Stimulated activated CD4-positive, alpha-beta T cell treated with anti-CD3 and anti-CD28 coated beads, Interleukin-4, amount 100 ng/mL, for 4 hours (primary cell): ENCODE data around the gene ZNF436.

Experiments used
- DNase-seq, 2 experiments: peaks; one replicate each; pipeline ENCODE4 v3.0.0-alpha.2; 2020

Gene ZNF436

DNA sequence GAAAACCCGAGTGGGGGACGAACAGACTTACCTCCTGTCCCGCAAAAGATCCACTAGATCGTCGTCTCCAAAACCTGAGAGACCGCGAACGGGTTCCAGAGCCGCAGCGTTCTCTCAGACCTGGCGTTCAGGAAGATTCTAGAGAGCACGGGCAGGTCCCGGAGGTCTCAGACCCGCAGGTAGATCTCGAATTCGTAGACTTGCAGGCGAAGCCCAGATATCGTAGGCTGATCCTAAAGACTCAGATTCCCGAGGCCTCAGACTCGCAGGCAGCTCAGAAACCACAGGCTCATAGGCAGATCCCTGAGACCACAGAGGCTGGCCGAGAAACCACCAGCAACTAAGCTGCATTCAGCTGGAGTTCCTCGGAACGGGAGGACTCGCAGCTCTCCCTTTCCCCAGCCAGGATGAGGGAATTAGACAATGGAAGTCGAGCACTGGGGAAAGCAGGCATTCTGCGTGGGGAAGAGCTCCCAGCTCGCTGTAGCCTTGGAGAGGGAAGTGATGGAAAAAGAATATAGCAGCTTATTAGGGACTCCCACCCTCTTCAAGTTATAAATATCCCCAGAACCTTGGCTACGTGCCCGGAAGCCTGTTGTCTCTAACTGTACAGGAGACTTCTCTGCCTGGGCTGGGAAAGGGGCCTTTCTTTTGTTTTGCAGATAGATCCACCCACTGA is at the start of gene ZNF436:
Gene ZNF436, minus strand, starts transcription at position 502 of the 679 bp plus-strand sequence. CDS start 1,831 bp downstream, outside the sequence.
- DNase-seq = peak; percentile 17 to 24

- no peak for DNase-seq
Observed at GRCh38 chr1:23419180-23419579, 49.5 kb upstream of the ZNF436 start.

DNA sequence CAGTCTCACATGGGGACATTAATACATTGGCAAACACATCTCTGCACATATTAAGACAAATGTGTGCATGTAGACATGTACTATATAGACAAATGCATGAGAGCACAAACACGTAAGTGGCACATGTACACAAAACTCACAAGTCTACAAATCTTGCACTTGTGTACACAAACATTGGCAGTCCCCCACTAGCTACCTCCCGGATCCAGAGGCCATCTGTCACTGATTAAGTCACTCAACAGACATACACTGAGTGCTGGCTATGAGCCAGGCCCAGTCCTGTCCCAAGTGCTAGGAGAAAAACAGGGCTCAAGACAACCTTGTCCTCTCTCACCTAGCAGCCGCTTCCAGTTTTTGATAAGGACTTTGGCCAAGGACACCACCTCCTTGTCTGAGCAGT is 47.9 kb upstream of the ZNF436 start:
- DNase-seq = no peak

DNA sequence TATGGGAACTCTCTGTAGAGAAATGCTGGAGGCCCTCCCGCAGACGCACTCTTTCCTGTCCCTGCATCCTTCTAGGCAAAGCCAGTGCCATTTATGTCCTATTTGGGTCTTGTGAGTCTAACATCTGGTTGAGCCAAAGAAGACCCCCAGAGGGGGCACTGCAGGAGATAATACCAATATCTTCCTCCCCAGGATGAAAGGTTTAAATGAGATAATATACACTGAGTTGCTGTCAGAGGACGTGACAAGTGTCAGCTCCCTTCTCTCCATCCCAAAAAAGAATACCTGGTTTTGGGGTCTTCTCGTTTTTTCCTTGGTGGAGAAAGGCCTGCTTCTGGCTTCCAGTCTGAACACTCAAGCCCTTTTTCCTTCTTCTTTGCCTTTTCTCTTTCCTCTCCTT is 47.3 kb upstream of the ZNF436 start:
- DNase-seq = no peak

DNA sequence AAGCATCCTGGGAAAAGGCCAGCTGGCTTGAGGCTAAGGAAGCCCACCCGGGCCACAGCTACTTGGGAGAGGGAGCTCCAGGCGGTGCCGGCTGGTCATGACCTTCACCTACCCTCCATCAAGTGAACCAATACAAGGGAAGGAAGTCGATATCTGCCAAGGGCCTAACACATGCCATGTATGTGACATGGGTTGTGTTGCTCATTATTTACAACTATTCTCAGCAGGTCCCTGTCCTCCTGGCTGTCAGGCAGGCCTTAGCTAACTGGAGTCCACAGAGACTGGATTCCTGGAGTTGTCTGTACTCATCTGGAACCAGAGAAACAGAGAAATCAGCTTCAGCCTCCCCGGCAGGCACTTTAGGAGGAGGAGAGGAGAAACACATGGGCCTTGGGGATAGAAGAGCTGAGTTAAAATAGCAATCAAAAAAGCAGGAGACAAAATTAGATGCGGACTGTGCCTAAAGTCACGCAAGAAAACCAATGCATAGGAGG is 39.2 kb upstream of the ZNF436 start:
- DNase-seq = no peak

DNA sequence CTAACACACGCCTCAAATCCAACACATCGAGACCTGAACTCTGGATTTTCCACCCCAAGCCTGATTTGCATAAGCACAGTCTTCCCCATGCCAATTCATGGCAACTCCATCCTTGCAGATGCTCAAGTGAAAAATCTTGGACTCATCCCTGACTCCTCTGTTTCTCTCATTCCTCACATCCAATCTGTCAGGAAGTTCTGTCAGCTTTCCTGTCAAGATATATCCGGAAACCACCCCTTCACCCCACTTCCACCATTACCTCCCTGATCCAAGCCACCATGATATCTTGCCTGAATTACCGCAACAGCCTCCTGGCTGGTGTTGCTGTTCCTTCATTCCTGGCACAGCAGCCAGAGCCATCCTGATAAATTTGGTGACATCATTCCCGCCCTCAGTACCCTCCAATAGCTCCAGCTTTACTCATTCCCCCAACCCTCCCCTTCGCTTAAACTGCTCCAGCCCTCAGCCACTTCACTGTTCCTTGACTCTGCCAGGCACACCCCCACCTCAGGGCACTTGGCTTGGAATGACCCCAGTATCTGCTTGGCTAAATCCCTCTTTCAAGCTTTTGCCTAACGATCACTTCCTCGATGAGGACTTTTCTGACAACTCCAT is 37.5 kb upstream of the ZNF436 start:
- DNase-seq = no peak

DNA sequence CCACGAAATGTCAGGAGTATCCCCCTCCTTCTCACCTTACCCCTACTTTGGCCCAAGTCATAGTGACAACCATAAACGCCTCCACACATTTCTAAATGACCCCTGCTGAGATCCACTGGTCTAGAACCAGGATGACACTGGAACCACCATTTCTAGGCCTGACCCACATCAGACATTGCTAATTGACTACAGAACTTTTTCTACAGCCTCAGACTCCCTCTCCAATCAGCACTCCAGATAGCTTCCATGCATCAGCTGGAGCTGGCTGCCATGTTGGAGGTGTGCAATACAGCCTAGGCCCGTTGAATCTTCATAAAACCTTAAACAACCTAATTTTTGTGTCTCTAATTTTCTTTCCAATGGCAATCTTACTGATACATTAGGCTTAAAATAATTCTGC is 36.3 kb upstream of the ZNF436 start:
- no peak for DNase-seq

- DNase-seq = peak; percentile 76 to 83
Observed at GRCh38 chr1:23403735-23404486, 34.3 kb upstream of the ZNF436 start.

DNA sequence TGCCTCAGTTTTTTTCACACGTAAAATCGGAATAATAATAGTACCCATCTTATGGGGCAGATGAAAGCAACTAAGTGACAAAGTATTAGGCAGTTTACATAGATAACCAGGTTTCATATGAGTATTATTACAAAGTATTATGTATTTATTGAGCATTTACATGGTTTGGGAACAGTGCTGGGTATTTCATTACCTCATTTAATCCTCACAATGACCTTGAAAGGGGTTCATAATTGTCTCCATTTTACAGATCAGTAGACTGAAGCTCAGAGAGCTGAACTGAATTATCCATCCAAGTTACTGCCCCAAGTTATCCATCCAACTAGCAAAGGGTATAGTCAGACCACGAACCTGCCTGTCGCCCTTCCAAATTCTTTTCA is 33.7 kb upstream of the ZNF436 start:
- DNase-seq = no peak

DNA sequence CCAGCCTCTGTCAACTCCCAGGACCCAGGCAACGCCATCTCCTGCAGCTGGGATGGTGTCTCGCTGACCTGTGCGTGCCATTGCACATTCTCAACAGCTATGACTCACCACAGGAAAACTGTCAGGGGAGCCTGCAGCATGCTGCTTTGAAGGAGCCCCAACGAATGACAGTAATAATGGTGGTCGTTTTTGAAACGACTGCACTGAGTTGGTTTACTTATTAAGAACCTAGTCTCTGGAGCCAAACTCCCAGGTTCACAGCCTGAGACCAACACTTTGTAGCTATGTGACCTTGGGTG is 33.4 kb upstream of the ZNF436 start:
- DNase-seq = no peak

GRCh38 chr1:23402286-23403037 is 32.8 kb upstream of the ZNF436 start:
- DNase-seq = no peak

DNA sequence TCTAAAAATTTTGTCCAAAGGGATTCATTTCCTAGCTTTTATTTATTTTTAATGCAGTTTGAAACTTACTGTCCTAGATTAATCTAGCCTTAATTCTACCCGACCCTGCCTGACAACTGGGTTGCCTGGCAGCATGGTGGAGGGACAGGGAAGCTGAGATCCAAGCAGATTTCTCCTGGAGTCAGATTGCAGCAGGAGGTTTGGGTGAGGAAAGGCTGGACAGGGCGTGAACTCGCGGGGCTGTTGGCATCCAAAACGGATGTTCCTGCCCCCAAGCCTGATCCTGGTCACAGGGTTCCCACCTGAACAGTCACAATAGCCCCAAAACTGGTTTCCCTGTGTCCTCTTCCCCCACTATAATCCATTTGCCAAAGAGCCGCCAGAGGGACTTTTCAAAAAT is 31.7 kb upstream of the ZNF436 start:
- DNase-seq = no peak

DNA sequence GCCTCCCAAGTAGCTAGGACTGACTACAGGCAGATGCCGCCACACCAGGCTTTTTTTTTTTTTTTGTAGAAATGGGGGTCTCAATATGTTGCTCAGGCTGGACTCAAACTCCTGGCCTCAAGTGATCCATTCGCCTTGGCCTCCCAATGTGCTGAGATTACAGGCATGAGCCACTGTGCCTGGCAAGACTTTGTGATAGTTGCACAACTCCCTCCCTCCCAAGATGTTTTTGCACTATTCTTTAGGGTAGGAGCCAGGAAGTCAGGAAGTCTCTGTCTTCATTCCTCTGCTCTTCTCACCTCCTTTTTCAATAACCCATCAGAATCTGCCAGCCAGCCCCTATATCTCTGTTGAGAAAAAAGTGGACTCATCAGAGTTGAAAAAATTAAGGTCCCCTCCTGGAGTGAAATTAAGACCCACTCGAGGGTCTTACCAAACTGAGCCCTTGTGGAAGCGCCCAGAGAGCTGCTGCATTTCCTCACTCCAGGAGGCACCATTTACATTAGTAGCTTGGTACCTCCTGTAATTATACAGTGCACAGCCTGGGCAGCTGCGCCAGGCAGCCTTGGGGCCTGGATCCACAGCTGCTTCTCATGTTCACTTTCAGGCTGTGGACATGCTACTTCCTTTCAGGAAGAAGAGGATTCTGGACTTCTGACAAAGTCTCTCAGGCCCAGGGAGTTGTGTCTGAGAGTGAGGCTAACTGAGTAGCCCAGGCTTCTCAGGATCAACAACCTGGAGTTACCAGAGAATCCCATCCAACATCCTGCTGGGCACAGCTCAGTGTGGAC is 30.9 kb upstream of the ZNF436 start:
- DNase-seq = no peak

DNA sequence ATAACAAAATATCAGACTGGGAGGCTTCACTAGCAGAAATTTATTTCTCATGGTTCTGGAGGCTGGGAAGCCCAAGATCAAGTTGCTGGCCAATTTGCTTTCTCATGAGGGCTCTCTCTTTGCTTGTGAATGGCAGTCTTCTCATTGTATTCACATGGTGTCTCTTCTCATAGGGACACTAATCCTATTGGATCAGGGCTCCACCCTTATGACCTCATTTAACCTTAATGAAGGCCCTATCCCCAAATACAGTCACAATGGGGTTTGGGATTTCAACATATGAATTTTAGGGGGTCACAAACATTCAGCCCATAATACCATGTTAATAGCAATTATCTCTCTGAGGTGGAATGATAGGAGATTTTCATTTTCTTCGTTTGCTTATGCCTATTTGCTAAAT is 29.6 kb upstream of the ZNF436 start:
- no peak for DNase-seq

DNA sequence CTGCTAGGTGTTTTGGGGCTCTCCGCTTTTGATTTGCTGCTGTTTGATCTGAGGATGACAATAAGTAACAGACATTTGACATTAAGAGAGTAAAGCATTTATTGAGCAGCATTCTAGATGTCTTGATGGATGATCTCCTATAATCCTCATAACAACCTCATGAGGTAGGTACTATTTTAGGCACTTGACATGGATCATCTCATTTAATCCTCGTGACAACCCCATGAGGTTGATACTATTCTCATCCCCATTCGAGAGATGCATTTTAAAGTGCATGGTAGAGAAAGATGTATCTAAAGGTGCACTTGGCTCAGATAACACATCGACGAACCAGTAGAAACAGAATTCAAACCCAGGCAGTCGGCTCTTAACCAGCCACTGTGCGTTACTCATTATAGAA is 28.3 kb upstream of the ZNF436 start:
- no peak for DNase-seq

DNA sequence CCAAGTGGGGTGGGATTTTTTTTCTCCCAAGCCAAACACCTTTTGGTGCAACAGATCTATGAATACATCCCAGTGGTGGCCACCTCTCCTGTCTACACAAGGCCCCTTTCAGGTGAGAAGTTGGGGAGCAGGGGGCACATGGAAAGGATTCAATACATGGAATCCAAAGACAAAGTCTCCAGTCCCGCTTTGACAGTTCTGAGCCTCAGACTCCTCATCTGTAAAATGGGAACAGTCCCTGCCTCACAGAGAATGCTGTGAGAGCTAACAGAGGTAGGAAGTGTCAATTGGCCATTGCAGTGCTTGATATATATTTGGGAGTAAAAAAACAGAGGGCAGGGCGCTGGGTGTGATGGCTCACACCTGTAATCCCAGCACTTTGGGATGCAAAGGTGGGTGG is 26.7 kb upstream of the ZNF436 start:
- no peak for DNase-seq

DNA sequence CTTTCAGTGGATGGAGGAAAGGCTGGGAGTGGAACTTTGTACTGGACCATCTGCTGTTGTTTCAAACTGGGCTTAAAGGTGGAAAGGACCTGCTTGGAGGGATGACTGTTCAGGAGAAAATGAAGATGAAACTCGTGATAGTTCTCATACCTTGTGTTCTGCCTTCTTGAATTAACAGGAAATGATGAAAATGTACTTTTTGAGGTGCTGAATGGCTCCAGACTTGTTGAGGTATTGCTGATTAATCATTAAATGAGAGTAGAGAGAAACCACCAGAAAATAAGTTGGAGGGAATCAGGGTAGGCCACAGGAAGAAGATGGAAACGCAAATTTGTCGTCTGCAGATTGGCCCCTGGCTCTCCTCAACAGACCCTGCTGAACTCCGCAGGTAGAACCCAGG is 26.2 kb upstream of the ZNF436 start:
- DNase-seq = no peak

- DNase-seq = no peak
Observed at GRCh38 chr1:23395154-23395724, 25.6 kb upstream of the ZNF436 start.

- DNase-seq = no peak
Observed at GRCh38 chr1:23394684-23395083, 25.0 kb upstream of the ZNF436 start.

DNA sequence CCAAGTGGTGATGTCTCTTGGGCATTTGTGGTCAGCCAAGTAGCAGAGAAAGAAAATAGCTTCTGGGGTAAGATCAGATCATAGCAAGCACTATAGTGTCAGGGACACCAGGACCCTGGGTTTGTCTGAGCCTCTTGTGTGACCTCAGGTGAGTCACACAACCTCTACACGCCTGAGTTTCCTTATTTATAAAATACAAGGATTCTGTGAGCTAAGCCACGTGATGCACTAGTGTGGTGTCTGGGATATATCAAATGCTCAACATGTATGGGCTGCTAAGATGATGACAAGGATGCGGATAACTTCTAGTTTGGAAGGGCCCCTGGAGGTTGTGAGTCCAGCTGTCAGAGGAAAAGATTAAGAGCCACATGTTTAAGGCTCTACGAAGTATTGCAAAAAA is 24.5 kb upstream of the ZNF436 start:
- no peak for DNase-seq

DNA sequence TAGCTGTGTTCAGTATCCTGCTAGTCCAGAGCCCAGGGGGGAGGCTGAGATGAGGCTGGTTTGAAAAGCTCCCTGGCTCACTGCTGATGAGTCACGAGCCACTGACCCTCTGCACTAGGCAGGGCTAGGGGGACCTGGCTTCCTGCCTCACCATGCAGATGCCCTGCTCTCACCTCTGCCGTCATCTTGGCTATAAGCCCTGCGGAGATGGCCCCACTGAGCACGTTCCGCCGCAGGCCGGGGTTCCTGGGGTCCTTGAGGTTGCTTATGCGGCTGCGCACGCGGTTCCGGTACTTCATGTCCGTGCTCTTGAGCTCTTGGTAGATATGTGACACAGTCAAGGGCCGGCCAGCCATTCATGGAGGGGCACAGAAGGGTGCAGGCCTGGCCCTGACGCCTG is 24.1 kb upstream of the ZNF436 start:
- no peak for DNase-seq

DNA sequence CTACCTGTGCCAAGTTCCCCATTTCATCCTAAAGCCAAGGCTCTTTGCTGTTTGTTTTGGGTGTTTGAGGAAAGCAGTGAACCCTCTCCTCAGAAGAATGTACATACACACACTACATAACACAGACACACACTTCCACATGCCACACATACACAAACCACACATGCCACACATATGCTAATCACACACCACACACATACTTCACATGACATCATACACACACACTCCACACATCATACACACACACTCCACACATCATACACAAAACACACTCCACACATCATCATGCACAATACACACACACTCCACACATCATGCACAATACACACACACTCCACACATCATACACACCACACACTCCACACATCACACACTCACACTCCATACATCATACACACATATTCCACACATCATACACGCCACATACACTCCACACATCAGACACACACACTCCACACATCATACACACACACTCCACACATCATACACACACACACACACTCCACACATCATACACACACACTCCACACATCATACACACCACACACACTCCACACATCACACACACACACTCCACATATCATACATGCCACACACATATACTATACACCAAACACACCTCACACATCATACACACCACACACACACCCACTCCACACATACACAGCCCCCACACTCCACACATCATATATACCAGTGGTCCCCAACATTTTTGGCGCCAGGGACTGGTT is 22.7 kb upstream of the ZNF436 start:
- DNase-seq = no peak
